Measurements from ENCODE around the gene MLF1. TPM values are rescaled to one million over a fixed set of nuclear protein-coding genes. Genes with fewer than 3 reads are reported as not detected.
"Not testable (repeated sequence)": the region's sequence is repeated elsewhere in the genome, so short reads cannot be mapped to it uniquely, and the experiment has no call there.

MLF1 gene
- total and polyA plus RNA-seq, 2 experiments from 2014 or later, result 15.6 to 17.3 TPM

DNA sequence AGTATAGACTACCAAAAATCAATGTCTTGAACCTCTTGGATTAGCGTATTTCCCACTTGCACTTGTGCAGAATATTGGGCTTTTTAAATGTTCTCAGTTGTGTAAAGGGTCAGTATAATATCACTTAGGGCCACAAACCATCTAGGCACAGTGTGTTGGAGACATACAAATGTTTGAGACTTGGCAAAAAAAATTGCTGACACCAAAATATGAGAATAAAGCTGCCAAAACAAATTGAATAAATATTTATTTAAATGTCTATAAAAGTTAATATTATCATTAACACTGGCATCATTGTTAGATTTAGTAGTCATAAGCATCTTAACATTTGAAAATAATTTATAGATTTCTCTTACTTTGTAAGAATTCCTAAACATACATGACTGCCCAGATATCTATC lies 30.9 kb upstream of the MLF1 start:
- Histone ChIP-seq H3K9me2 (ENCODE audit: insufficient read depth) (no peaks in the 10 kb centered on the region), H3K27ac (no peak overlapping the region), H4K20me1 (ENCODE audit: insufficient read depth) (no peaks in the 10 kb centered on the region), H3K27me3 (replicated peaks; ENCODE audit: insufficient read depth) (no peaks in the 10 kb centered on the region), H3K9ac (no peak overlapping the region), H3K4me3 (no peak overlapping the region), H3K9me3 (ENCODE audit: low read depth) (no peaks in the 10 kb centered on the region), H3K4me1 (ENCODE audit: insufficient read depth) (no peaks in the 10 kb centered on the region), H3K79me2 (ENCODE audit: insufficient read depth) (no peaks in the 10 kb centered on the region), H2AFZ (peak overlapping the region; percentile 95), H3K36me3 (ENCODE audit: low read depth) (no peaks in the 10 kb centered on the region), H3F3A (ENCODE audit: insufficient read depth) (no peaks in the 10 kb centered on the region), H3K4me2 (ENCODE audit: unreplicated experiment) (no peak overlapping the region)
- DNase-seq, result no peak
- no peak for TF ChIP-seq EZH2phosphoT487 (IDR thresholded peaks at IDR 0.05; ENCODE audit: insufficient read depth, low read depth)
- no peak for TF ChIP-seq EZH2 (IDR thresholded peaks at IDR 0.05; ENCODE audit: insufficient read depth, poor library complexity, severe bottlenecking)
- in situ Hi-C loops (cut with MboI), result loop anchor here (25.0 kb wide), 1 partner anchor 247 kb away; no protein-coding TSS in a partner anchor
- 80 to 90% methylated on average over 1 of the region's 1 CpG for WGBS, 2 experiments (ENCODE audit: low coverage in 1 of 2, low lambda C conversion rate in 2 of 2, missing lambda C conversion rate in 2 of 2)

DNA sequence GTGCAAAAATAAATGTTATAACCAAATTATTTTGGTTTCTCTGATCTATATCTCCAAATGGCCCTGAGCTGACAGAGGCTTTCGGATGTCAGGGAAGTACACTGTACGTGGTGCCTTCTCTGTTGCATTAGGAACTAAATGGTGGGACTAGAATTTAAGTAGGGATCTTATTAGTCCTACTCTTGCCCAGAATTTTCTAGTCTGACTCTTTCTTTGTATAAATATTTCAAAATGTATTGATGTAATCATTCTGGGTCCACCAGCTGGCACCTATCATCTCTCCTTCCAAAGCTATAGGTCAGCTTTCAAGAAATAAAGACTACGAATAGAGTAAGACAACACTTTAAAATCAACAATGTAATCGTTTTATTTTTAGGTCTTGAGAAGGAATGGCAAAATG lies 22.3 kb upstream of the MLF1 start:
- Histone ChIP-seq H3K9me2 (ENCODE audit: insufficient read depth) (no peaks in the 10 kb centered on the region), H3K4me3 (no peak overlapping the region), H4K20me1 (ENCODE audit: insufficient read depth) (no peaks in the 10 kb centered on the region), H3K4me2 (ENCODE audit: unreplicated experiment) (no peak overlapping the region), H2AFZ (no peak overlapping the region), H3K36me3 (ENCODE audit: low read depth) (no peaks in the 10 kb centered on the region; the same call in 1 of the 2 replicates), H3K27ac (no peak overlapping the region), H3K27me3 (replicated peaks; ENCODE audit: insufficient read depth) (no peaks in the 10 kb centered on the region), H3F3A (ENCODE audit: insufficient read depth) (no peaks in the 10 kb centered on the region), H3K9me3 (ENCODE audit: low read depth) (no peaks in the 10 kb centered on the region), H3K79me2 (ENCODE audit: insufficient read depth) (no peaks in the 10 kb centered on the region), H3K4me1 (ENCODE audit: insufficient read depth) (no peaks in the 10 kb centered on the region), H3K9ac (no peak overlapping the region)
- DNase-seq, result no peak
- WGBS, 2 experiments (ENCODE audit: low coverage in 1 of 2, low lambda C conversion rate in 2 of 2, missing lambda C conversion rate in 2 of 2), result 93 to 95% methylated on average over 4 of the region's 4 CpGs
- in situ Hi-C loops (cut with MboI), result loop anchor here (25.0 kb wide), 1 partner anchor 239 kb away; no protein-coding TSS in a partner anchor
- TF ChIP-seq EZH2phosphoT487 (IDR thresholded peaks at IDR 0.05; ENCODE audit: insufficient read depth, low read depth) (no peak), EZH2 (IDR thresholded peaks at IDR 0.05; ENCODE audit: insufficient read depth, poor library complexity, severe bottlenecking) (no peak)

DNA sequence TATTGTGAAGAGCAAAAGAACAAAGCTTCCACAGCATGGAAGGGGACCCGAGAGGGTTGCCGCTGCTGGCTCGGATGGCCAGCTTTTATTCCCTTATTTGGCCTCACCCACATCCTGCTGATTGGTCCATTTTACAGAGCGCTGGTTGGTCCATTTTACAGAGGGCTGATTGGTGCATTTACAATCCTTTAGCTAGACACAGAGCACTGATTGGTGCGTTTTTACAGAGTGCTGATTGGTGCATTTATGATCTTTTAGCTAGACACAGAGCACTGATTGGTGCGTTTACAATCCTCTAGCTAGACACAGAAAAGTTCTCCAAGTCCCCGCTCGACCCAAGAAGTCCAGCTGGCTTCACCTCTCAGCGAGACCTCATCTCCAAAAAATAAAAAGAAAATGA lies 21.1 kb upstream of the MLF1 start:
- 94 to 95% methylated on average over 9 of the region's 9 CpGs for WGBS, 2 experiments (ENCODE audit: low coverage in 1 of 2, low lambda C conversion rate in 2 of 2, missing lambda C conversion rate in 2 of 2)
- H4K20me1 ChIP-seq (ENCODE audit: insufficient read depth); H3K9ac ChIP-seq; H3K27ac ChIP-seq; H3K4me1 ChIP-seq (ENCODE audit: insufficient read depth); H3F3A ChIP-seq (ENCODE audit: insufficient read depth); H3K79me2 ChIP-seq (ENCODE audit: insufficient read depth); H3K4me3 ChIP-seq; H3K9me2 ChIP-seq (ENCODE audit: insufficient read depth); H3K4me2 ChIP-seq (ENCODE audit: unreplicated experiment); DNase-seq; H3K27me3 ChIP-seq (replicated peaks; ENCODE audit: insufficient read depth); H2AFZ ChIP-seq; H3K9me3 ChIP-seq (ENCODE audit: low read depth); H3K36me3 ChIP-seq (ENCODE audit: low read depth): not testable (repeated sequence)
- in situ Hi-C loops (cut with MboI), result loop anchor here (25.0 kb wide), 1 partner anchor 237 kb away; no protein-coding TSS in a partner anchor

DNA sequence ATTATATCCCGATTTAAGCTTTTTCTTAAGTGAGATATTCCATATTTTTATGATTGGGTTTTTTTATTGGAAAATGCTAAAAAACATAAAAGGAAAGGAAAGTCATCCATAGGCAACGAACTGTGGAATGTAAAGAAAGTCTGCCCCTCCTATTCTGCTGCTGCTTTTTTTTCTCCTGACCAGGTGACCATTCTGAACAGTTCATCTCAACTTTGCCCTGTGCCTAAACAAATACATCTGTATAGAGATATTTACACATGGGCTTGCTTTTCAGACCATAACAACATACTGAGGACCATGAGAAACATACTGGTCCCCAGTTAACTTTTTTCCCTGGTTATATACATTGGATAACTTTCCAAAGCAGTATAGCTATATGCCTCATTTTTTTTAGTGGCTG lies 18.9 kb upstream of the MLF1 start:
- TF ChIP-seq EZH2phosphoT487 (IDR thresholded peaks at IDR 0.05; ENCODE audit: insufficient read depth, low read depth) (no peak), EZH2 (IDR thresholded peaks at IDR 0.05; ENCODE audit: insufficient read depth, poor library complexity, severe bottlenecking) (no peak)
- no peaks in the 10 kb centered on the region for H3K4me1 ChIP-seq (ENCODE audit: insufficient read depth)
- H3K4me2 ChIP-seq (ENCODE audit: unreplicated experiment), result no peak overlapping the region
- H3K4me3 ChIP-seq, result no peak overlapping the region
- H3K27me3 ChIP-seq (replicated peaks; ENCODE audit: insufficient read depth), result no peaks in the 10 kb centered on the region
- no peaks in the 10 kb centered on the region for H3K79me2 ChIP-seq (ENCODE audit: insufficient read depth)
- in situ Hi-C loops (cut with MboI), result no loop called here
- no peaks in the 10 kb centered on the region for H3K9me2 ChIP-seq (ENCODE audit: insufficient read depth)
- H2AFZ ChIP-seq, result no peak overlapping the region
- no peaks in the 10 kb centered on the region for H4K20me1 ChIP-seq (ENCODE audit: insufficient read depth)
- no peaks in the 10 kb centered on the region for H3F3A ChIP-seq (ENCODE audit: insufficient read depth)
- 72 to 85% methylated on average over 2 of the region's 2 CpGs for WGBS, 2 experiments (ENCODE audit: low coverage in 1 of 2, low lambda C conversion rate in 2 of 2, missing lambda C conversion rate in 2 of 2)
- H3K36me3 ChIP-seq (ENCODE audit: low read depth), result no peaks in the 10 kb centered on the region
- no peak for DNase-seq
- no peaks in the 10 kb centered on the region for H3K9me3 ChIP-seq (ENCODE audit: low read depth)
- no peak overlapping the region for H3K27ac ChIP-seq
- no peak overlapping the region for H3K9ac ChIP-seq

DNA sequence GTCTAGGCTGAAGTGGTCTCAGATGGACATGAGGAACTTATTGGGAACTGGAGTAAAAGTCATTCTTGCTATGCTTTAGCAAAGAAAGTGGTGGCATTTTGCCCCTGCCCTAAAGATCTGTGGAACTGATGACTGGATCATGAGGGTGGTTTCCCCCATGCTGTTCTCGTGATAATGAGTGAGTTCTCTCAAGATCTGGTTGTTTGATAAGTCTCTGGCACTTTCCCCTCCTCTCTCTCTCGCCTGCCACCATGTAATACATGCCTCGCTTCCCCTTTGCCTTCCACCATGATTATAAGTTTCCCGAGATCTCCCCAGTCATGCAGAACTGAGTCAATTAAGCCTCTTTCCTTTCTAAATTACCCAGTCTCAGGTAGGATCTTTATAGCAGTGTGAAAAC lies 11.5 kb upstream of the MLF1 start:
- DNase-seq, result no peak
- no peaks in the 10 kb centered on the region for H3K27me3 ChIP-seq (replicated peaks; ENCODE audit: insufficient read depth)
- no peaks in the 10 kb centered on the region for H4K20me1 ChIP-seq (ENCODE audit: insufficient read depth)
- no peaks in the 10 kb centered on the region for H3K79me2 ChIP-seq (ENCODE audit: insufficient read depth)
- H3K36me3 ChIP-seq (ENCODE audit: low read depth), result no peaks in the 10 kb centered on the region
- no peak overlapping the region for H3K4me3 ChIP-seq
- no peaks in the 10 kb centered on the region for H3K4me1 ChIP-seq (ENCODE audit: insufficient read depth)
- no peak overlapping the region for H3K9ac ChIP-seq
- in situ Hi-C loops (cut with MboI), result no loop called here
- no peaks in the 10 kb centered on the region for H3K9me3 ChIP-seq (ENCODE audit: low read depth)
- TF ChIP-seq EZH2phosphoT487 (IDR thresholded peaks at IDR 0.05; ENCODE audit: insufficient read depth, low read depth), result no peak
- TF ChIP-seq EZH2 (IDR thresholded peaks at IDR 0.05; ENCODE audit: insufficient read depth, poor library complexity, severe bottlenecking), result no peak
- no peaks in the 10 kb centered on the region for H3F3A ChIP-seq (ENCODE audit: insufficient read depth)
- no peak overlapping the region for H3K27ac ChIP-seq
- H2AFZ ChIP-seq, result no peak overlapping the region
- WGBS, 2 experiments (ENCODE audit: low coverage in 1 of 2, low lambda C conversion rate in 2 of 2, missing lambda C conversion rate in 2 of 2), result 63 to 79% methylated on average over 4 of the region's 4 CpGs
- no peaks in the 10 kb centered on the region for H3K9me2 ChIP-seq (ENCODE audit: insufficient read depth)
- H3K4me2 ChIP-seq (ENCODE audit: unreplicated experiment), result no peak overlapping the region

Measured in GM23248 (cell line).